ENCODE results near the gene ANO7. TPM values are rescaled to one million over a fixed set of nuclear protein-coding genes. Genes with fewer than 3 reads are reported as not detected.

Gene ANO7
- total RNA-seq, 1 experiment from 2014 or later, result 5.2 TPM

GRCh38 chr2:241235859-241236593, 47.5 kb downstream of the ANO7 start:
- H3K9me3 Mint-ChIP-seq, result no peaks in the 10 kb centered on the region
- Histone ChIP-seq H2BK20ac (ENCODE audit: low read depth, low read length, poor library complexity, severe bottlenecking) (no peak overlapping the region), H3K9me3 (ENCODE audit: control insufficient read depth, low read depth, low read length) (no peaks in the 10 kb centered on the region), H3K9ac (ENCODE audit: extremely low read depth, insufficient read length, low read length) (no peak overlapping the region), H2BK5ac (ENCODE audit: insufficient read length, low read length) (no peak overlapping the region), H3K18ac (ENCODE audit: insufficient read length, low read depth, low read length) (no peak overlapping the region), H3K56ac (ENCODE audit: insufficient read length, low read depth, low read length) (no peak overlapping the region), H4K8ac (replicated peaks; ENCODE audit: insufficient read length, low read depth, low read length) (no peak overlapping the region), H4K91ac (ENCODE audit: insufficient read length, low read depth, low read length) (no peak overlapping the region), H2BK15ac (ENCODE audit: low read depth, low read length) (no peak overlapping the region), H3K4me2 (ENCODE audit: insufficient read depth, insufficient read length, low read length) (no peak overlapping the region), H3K27ac (ENCODE audit: insufficient read length, low read depth, low read length) (no peak overlapping the region), H3T11ph (ENCODE audit: low read length) (no peak overlapping the region), H3K4me1 (ENCODE audit: insufficient read depth, low read length) (no peaks in the 10 kb centered on the region), H4K20me1 (ENCODE audit: control insufficient read depth, insufficient read depth, insufficient read length) (no peaks in the 10 kb centered on the region), H3K79me1 (ENCODE audit: insufficient read depth, low read depth, low read length, poor library complexity, severe bottlenecking) (peaks cover 3% of the 10 kb centered on the region), H2BK120ac (ENCODE audit: low read depth, low read length, poor library complexity, severe bottlenecking) (no peak overlapping the region), H3K23me2 (ENCODE audit: insufficient read length, low read depth, low read length, poor library complexity, severe bottlenecking) (no peaks in the 10 kb centered on the region), H3K79me2 (ENCODE audit: insufficient read depth, low read length) (no peaks in the 10 kb centered on the region), H4K5ac (ENCODE audit: insufficient read length, low read depth, low read length) (no peak overlapping the region), H3K4ac (ENCODE audit: low read depth, low read length) (no peak overlapping the region), H2AFZ (ENCODE audit: low read length) (no peak overlapping the region), H2BK12ac (ENCODE audit: insufficient read length, low read depth, low read length) (no peak overlapping the region), H3K23ac (ENCODE audit: insufficient read length, low read depth, low read length) (no peak overlapping the region), H2AK5ac (ENCODE audit: insufficient read length, low read length) (no peak overlapping the region), H3K14ac (ENCODE audit: insufficient read depth, low read length) (no peak overlapping the region), H3K27me3 (ENCODE audit: insufficient read depth, low read length) (no peaks in the 10 kb centered on the region)
- no peak overlapping the region for H3K4me3 Mint-ChIP-seq
- no CpG with 5 or more reads among the region's 30 CpGs for WGBS (ENCODE audit: extremely low coverage, insufficient read length, low lambda C conversion rate)
- H3K27ac Mint-ChIP-seq, result peak overlapping the region in 1 of 3 experiments; percentile 28; a peak in 1 of 7 replicates
- no peaks in the 10 kb centered on the region for H3K4me1 Mint-ChIP-seq
- H3K27me3 Mint-ChIP-seq (ENCODE audit: low read depth), result no peaks in the 10 kb centered on the region
- no peak for TF ChIP-seq CTCF (conservative IDR thresholded peaks at IDR 0.05)
- peaks cover 71 to 100% (median 98%) of the 10 kb centered on the region in 3 experiments for H3K36me3 Mint-ChIP-seq (ENCODE audit: insufficient read depth in 1 of 3, low read depth in 3 of 3)
- no peak for DNase-seq
